ENCODE measurements around the gene PEX13.

Gene PEX13

GRCh38 chr2:60989259-60989658, 28.3 kb upstream of the PEX13 start:
- TF ChIP-seq, protein P1, sequence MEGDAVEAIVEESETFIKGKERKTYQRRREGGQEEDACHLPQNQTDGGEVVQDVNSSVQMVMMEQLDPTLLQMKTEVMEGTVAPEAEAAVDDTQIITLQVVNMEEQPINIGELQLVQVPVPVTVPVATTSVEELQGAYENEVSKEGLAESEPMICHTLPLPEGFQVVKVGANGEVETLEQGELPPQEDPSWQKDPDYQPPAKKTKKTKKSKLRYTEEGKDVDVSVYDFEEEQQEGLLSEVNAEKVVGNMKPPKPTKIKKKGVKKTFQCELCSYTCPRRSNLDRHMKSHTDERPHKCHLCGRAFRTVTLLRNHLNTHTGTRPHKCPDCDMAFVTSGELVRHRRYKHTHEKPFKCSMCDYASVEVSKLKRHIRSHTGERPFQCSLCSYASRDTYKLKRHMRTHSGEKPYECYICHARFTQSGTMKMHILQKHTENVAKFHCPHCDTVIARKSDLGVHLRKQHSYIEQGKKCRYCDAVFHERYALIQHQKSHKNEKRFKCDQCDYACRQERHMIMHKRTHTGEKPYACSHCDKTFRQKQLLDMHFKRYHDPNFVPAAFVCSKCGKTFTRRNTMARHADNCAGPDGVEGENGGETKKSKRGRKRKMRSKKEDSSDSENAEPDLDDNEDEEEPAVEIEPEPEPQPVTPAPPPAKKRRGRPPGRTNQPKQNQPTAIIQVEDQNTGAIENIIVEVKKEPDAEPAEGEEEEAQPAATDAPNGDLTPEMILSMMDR (IDR thresholded peaks at IDR 0.05; ENCODE audit: insufficient read depth, low read length, missing control alignments), result no peak
- ChIA-PET CTCF (interaction anchor here (1.1 to 3.1 kb wide), 3 partner anchors 10 to 195 kb away, joined by 3 to 17 read pairs (median 5); no protein-coding TSS in a partner anchor), POLR2A (no interaction called here)
- no peak for DNase-seq (ENCODE audit: low read depth, low spot score)
- no peak overlapping the region for H3K4me3 ChIP-seq (ENCODE audit: low read depth, low read length)

GRCh38 chr2:60991644-60992043, 25.9 kb upstream of the PEX13 start:
- DNase-seq (ENCODE audit: low read depth, low spot score), result no peak
- H3K4me3 ChIP-seq (ENCODE audit: low read depth, low read length), result no peak overlapping the region
- ChIA-PET CTCF (no interaction called here), POLR2A (no interaction called here)
- TF ChIP-seq, protein P1 (IDR thresholded peaks at IDR 0.05; ENCODE audit: insufficient read depth, low read length, missing control alignments), result no peak

- H3K4me3 ChIP-seq (ENCODE audit: low read depth, low read length), result no peak overlapping the region
- CTCF ChIA-PET, result interaction anchor here (0.6 kb wide), 1 partner anchor 283 kb away, joined by 3 read pairs; no protein-coding TSS in a partner anchor
- TF ChIP-seq, protein P1 (IDR thresholded peaks at IDR 0.05; ENCODE audit: insufficient read depth, low read length, missing control alignments), result no peak
- POLR2A ChIA-PET, result no interaction called here
- DNase-seq (ENCODE audit: low read depth, low spot score), result no peak
Measured at GRCh38 chr2:60992985-60993392, 24.5 kb upstream of the PEX13 start.

GRCh38 chr2:60994131-60994530, 23.4 kb upstream of the PEX13 start:
- no peak for DNase-seq (ENCODE audit: low read depth, low spot score)
- ChIA-PET CTCF (interaction anchor here (10.4 kb wide), 1 partner anchor 286 kb away, joined by 171 read pairs; no protein-coding TSS in a partner anchor), POLR2A (no interaction called here)
- no peak overlapping the region for H3K4me3 ChIP-seq (ENCODE audit: low read depth, low read length)
- TF ChIP-seq, protein P1 (IDR thresholded peaks at IDR 0.05; ENCODE audit: insufficient read depth, low read length, missing control alignments), result no peak

DNA sequence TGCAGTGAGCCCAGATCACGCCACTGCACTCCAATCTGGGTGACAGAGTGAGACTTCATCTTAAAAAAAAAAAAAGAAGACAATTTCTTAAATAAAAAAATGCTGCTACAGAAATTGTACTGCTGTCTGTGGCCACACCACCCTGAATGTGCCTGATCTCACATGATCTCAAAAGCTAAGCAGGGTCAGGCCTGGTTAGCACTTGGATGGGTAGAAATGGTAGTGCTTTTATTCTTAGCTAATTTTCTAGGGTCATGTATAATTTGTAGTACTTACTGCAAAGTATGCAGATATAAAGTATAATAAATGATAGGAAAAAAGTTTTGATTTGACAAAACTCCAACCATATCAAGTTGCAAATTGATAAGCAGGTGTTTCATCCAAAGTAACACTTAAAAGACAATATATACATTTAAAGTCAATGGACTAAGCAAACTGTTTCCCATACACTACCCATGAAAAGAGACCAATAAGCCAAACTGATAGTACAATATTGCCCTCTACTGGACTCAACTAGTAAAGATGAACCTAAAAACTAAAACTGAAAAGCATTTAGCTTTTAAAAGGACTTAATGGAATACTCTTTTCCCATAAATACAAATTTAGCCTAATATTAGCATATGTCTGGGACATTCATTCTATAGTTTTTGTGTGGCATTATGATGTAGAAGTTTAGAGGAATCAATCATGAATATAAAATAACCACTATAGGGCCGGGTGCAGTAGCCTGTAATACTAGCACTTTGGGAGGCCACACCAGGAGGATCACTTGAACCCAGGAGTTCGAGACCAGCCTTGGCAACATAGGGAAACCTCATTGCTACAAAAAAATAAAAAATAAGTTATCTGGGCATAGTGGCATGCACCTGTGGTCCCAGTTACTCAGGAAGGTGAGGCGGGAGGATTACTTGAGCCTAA, 18.6 kb upstream of the PEX13 start:
- TF ChIP-seq, protein P1 (IDR thresholded peaks at IDR 0.05; ENCODE audit: insufficient read depth, low read length, missing control alignments), result peak; percentile 25
- no peak overlapping the region for H3K4me3 ChIP-seq (ENCODE audit: low read depth, low read length)
- ChIA-PET POLR2A (no interaction called here), CTCF (interaction anchor here (0.6 to 10.4 kb wide), 47 partner anchors 8 to 443 kb away, joined by 3 to 171 read pairs (median 5); partner anchors contain the start of genes PAPOLG and REL)
- DNase-seq (ENCODE audit: low read depth, low spot score), result no peak

- no peak for DNase-seq (ENCODE audit: low read depth, low spot score)
- H3K4me3 ChIP-seq (ENCODE audit: low read depth, low read length), result no peak overlapping the region
- TF ChIP-seq, protein P1 (IDR thresholded peaks at IDR 0.05; ENCODE audit: insufficient read depth, low read length, missing control alignments), result no peak
- ChIA-PET CTCF (interaction anchor here (0.7 to 2.1 kb wide), 3 partner anchors 7 to 298 kb away, joined by 3 to 11 read pairs (median 10); no protein-coding TSS in a partner anchor), POLR2A (no interaction called here)
Measured at GRCh38 chr2:61005736-61006135, 11.8 kb upstream of the PEX13 start.

Data from AG04449 (cell line).